Subcutaneous adipose tissue (tissue), 4 donors: ENCODE results near the gene INHA. TPM values are rescaled to one million over a fixed set of nuclear protein-coding genes. Genes with fewer than 3 reads are reported as not detected.

ENCODE experiments used
- total RNA-seq, 4 donors: library from RNA; depleted of rRNA; stranded (reverse); fragments of >200 nt; gene quantifications; one replicate each; pipeline ENCODE4 v1.1.0, GENCODE V29; 2016
- TF ChIP-seq, protein P1 (sequence below): fragments of 450-650 bp; IDR thresholded peaks from one replicate; pipeline ENCODE4 v1.5.1; 2016; ENCODE audit warnings: low read depth, mild to moderate bottlenecking, control low read depth, antibody characterized with exemption, moderate library complexity

Gene INHA, protein sequence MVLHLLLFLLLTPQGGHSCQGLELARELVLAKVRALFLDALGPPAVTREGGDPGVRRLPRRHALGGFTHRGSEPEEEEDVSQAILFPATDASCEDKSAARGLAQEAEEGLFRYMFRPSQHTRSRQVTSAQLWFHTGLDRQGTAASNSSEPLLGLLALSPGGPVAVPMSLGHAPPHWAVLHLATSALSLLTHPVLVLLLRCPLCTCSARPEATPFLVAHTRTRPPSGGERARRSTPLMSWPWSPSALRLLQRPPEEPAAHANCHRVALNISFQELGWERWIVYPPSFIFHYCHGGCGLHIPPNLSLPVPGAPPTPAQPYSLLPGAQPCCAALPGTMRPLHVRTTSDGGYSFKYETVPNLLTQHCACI
- 1 to 10 TPM in 1 of 4 donors, under 1 TPM in 1, not detected in 2; 0.66 to 1.5 TPM for total RNA-seq

DNA sequence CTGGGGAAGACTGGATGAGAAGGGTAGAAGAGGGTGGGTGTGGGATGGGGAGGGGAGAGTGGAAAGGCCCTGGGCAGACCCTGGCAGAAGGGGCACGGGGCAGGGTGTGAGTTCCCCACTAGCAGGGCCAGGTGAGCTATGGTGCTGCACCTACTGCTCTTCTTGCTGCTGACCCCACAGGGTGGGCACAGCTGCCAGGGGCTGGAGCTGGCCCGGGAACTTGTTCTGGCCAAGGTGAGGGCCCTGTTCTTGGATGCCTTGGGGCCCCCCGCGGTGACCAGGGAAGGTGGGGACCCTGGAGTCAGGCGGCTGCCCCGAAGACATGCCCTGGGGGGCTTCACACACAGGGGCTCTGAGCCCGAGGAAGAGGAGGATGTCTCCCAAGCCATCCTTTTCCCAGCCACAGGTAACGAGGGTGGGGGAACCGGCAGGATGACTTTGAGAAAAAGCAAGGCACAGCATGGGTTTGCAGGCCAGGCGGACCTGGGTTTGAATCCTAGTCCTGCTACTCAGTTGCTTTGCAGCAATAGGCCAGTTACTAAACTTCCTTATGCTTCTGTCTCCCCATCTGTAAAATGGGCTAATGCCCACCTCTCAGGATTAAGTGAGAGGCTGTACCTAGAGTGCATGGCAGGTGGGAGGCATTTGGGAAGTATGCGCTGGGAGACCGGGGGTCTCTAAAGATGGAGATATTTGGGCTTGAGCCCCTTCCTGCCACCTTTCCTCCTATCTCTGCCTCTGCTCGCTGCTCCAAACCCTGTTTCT is at the start of gene INHA:
INHA (plus strand) TSS at position 74 of the 765 bp plus-strand sequence; CDS start at position 139, 65 bp downstream.
- TF ChIP-seq, protein P1, sequence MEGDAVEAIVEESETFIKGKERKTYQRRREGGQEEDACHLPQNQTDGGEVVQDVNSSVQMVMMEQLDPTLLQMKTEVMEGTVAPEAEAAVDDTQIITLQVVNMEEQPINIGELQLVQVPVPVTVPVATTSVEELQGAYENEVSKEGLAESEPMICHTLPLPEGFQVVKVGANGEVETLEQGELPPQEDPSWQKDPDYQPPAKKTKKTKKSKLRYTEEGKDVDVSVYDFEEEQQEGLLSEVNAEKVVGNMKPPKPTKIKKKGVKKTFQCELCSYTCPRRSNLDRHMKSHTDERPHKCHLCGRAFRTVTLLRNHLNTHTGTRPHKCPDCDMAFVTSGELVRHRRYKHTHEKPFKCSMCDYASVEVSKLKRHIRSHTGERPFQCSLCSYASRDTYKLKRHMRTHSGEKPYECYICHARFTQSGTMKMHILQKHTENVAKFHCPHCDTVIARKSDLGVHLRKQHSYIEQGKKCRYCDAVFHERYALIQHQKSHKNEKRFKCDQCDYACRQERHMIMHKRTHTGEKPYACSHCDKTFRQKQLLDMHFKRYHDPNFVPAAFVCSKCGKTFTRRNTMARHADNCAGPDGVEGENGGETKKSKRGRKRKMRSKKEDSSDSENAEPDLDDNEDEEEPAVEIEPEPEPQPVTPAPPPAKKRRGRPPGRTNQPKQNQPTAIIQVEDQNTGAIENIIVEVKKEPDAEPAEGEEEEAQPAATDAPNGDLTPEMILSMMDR, result no peak

DNA sequence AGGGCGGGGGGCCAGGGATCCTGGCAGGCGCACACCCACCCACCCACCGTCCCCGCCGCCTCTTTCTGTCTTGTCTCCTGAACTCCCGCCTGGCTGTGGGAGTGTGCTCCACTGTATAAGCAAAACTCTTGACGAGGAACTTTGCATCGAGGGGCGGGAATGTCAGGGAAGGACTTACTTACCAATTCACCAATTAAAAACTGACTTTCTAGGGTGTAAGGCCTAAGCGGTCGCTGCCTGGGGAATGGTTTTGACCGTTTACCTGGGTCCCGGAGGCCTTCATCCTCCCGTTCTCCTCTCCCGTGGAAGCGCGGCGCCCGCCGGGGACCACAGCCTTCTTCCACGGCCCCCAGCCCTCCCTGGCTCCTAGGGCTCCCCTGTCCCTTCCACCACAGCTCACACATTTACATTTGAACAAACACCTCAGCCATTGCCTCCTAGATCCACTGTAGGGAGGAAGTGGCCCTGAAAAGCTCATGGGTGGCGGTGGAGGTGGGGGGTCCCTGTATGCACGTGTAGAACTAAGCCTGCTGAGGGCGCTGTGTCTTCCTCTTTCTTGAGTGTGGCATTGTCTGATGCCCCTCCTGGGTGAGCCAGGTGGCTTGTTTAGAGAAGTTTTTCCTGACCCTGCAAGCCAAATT is 49.0 kb upstream of the INHA start:
- TF ChIP-seq, protein P1, result no peak

DNA sequence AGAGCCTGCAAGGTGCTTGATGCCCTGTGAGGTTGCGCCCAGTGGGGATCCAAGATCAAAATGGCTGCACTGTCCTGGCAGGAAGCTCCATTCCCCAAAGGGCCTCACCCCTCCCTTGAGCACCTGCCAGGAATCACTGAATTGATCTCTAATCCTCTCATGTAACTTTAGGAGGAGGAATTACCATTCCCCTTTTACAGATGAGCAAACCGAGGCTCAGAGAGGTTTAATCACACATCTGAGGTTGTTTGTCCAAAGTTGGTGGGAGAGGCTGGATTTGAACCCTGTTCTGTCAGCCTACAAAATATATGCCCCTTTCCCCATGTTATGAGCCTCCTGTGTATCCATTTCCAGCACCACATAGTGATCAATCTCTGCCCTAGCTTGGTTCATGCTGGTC is 47.3 kb upstream of the INHA start:
- TF ChIP-seq, protein P1, result no peak

DNA sequence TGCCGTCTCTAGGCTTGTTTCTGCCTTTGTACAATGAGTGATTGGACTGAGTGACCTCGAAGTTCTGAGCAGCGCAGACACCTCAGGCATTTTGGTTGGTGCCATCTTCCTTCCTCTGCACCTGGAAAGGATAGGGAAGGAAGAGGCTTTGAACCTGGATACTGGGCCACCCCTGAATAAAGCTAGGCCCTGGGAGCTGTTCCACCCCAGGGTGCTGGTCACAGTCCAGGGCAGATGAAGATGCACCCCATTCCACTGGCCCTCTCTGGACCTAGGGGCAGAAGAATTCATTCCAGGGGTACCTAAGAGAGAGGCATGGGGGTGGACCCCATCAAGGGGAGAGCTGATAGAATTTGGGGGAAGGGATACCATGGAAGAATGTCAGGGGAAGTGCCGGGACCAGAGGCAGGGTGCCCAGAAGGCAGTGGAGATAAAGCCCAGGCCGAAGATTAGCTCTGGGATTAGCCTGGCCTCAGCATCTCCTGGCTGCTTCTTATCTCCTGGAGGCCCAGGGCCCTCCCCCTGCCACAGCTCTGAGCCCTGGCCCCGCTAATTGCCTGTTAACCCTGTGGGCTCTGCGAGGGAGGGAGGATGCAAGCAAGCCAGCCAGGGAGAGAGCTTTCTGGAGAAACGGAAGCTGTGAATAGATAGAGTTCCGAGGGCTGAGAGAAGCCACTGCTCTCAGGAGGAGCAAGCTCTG is 46.4 kb upstream of the INHA start:
- TF ChIP-seq, protein P1, result no peak

DNA sequence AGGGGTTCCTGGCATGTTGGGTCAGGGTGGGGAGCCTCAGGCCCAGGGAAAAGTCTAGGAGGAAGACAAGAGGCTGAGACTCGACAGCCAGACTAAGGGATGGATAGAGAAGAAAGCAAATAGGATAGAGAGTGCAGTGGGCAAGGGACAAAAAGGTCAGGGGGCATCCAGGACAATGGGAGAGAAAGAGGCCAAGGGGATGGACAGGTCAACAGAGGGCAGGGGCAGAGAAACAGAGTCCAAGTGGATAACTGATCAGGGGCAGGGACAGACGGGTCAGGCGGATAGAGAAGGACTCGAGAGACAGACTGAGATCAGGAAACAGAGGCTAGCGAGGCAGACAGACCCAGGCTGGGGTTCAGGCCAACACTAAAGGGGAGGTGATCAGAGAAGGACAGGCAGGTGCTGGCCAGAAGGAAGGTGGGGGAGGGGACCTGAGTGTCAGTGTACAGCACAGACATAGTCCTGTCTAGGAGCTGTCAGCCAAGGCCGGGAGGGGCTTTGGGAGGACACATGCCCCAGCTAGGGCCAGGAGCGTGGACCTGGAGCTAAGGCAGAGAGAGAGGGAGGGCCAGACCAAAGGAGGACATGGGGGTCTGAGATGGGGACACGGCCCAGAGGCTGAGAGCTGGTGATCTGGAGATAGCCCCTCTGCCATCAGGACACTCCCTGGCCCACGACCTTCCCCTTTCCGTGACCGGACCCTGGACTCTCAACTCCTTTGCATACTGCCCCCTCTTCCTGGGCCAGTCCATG is 45.6 kb upstream of the INHA start:
- TF ChIP-seq, protein P1, result no peak

DNA sequence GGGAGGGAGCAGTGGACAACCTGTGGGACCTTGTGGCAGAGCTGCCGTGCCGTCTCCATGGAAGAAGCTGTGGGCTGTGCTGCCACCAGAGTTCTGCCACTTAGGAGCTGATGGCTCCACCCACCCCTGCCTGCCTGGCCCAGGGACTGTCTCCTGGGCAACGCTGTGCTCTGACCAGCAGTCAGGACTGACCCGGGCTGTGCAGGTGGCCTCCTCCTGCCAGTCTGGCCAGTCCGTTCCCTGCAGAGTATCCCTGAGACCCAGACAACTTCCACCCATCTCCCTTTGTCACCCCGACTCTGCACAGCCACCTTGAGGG is 45.1 kb upstream of the INHA start:
- TF ChIP-seq, protein P1, result no peak
